Measurements from ENCODE around the gene DUSP3.

DUSP3 gene

GRCh38 chr17:43769426-43769825, 9.4 kb downstream of the DUSP3 start:
- no peak overlapping the region for H3K4me3 ChIP-seq (ENCODE audit: low read depth, low read length)
- TF ChIP-seq, protein P1, sequence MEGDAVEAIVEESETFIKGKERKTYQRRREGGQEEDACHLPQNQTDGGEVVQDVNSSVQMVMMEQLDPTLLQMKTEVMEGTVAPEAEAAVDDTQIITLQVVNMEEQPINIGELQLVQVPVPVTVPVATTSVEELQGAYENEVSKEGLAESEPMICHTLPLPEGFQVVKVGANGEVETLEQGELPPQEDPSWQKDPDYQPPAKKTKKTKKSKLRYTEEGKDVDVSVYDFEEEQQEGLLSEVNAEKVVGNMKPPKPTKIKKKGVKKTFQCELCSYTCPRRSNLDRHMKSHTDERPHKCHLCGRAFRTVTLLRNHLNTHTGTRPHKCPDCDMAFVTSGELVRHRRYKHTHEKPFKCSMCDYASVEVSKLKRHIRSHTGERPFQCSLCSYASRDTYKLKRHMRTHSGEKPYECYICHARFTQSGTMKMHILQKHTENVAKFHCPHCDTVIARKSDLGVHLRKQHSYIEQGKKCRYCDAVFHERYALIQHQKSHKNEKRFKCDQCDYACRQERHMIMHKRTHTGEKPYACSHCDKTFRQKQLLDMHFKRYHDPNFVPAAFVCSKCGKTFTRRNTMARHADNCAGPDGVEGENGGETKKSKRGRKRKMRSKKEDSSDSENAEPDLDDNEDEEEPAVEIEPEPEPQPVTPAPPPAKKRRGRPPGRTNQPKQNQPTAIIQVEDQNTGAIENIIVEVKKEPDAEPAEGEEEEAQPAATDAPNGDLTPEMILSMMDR (IDR thresholded peaks at IDR 0.05; ENCODE audit: low read depth, low read length): no peak

GRCh38 chr17:43768943-43769342, 9.8 kb downstream of the DUSP3 start:
- TF ChIP-seq, protein P1 (IDR thresholded peaks at IDR 0.05; ENCODE audit: low read depth, low read length): no peak
- no peak overlapping the region for H3K4me3 ChIP-seq (ENCODE audit: low read depth, low read length)

DNA sequence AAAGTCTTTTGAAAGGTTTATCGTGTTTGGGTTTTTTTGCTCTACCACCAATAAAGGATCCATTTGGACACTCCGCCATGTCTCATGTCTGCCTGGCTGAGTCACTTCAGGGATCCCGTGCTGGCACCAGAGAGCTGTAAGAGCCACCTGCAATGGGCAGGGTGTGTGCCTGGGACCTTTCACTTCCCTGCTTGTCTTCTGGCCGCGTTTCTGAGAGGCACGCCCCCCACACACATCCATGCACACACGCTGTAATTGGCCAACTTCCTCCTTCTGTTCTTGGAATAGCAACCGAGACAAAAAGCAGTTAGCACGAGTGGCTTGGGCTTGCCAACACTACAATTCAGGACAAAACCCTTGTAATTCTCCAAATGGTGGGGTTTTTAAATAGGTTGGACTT, 10.4 kb downstream of the DUSP3 start:
- H3K4me3 ChIP-seq (ENCODE audit: low read depth, low read length): no peak overlapping the region
- TF ChIP-seq, protein P1 (IDR thresholded peaks at IDR 0.05; ENCODE audit: low read depth, low read length): no peak

GRCh38 chr17:43767713-43768059, 11.1 kb downstream of the DUSP3 start:
- no peak overlapping the region for H3K4me3 ChIP-seq (ENCODE audit: low read depth, low read length)
- TF ChIP-seq, protein P1 (IDR thresholded peaks at IDR 0.05; ENCODE audit: low read depth, low read length): no peak

GRCh38 chr17:43767053-43767712, 11.6 kb downstream of the DUSP3 start:
- H3K4me3 ChIP-seq (ENCODE audit: low read depth, low read length): no peak overlapping the region
- TF ChIP-seq, protein P1 (IDR thresholded peaks at IDR 0.05; ENCODE audit: low read depth, low read length): no peak

DNA sequence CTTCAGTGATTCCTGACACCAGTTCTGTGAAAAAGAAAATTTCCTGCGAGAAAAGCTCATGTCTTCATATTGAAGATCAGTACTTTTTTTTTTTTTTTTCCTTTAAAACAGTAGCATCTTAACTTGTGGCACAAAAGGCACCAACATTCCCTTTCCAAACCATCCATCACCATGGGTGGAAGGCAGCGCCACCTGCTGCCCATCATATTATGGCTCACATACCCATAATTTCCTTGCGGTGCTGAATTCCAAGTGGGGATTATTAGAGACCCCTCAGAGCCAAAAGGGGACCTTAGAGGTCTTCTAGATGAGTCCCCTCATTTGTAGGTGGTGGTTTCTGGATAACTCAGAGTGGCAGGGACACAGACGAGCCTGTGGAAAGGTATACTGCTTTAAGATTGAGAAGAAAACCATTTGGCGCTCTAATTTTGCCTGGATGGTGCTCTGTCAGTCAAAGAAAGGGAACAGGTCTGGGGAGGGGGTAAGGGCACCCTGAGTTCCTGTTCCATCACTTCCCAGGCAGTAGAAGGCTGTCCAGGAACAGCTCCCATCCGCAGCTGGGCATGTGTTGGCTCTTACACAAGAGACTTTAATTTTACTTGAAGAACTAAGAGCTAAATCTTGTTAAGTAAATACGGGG, 12.2 kb downstream of the DUSP3 start:
- TF ChIP-seq, protein P1 (IDR thresholded peaks at IDR 0.05; ENCODE audit: low read depth, low read length): peak; percentile 87
- no peak overlapping the region for H3K4me3 ChIP-seq (ENCODE audit: low read depth, low read length)

GRCh38 chr17:43760254-43760852, 18.4 kb downstream of the DUSP3 start:
- TF ChIP-seq, protein P1 (IDR thresholded peaks at IDR 0.05; ENCODE audit: low read depth, low read length): peak; percentile 96
- no peak overlapping the region for H3K4me3 ChIP-seq (ENCODE audit: low read depth, low read length)
